ENCODE data around the gene C22orf31.

Gene C22orf31

DNA sequence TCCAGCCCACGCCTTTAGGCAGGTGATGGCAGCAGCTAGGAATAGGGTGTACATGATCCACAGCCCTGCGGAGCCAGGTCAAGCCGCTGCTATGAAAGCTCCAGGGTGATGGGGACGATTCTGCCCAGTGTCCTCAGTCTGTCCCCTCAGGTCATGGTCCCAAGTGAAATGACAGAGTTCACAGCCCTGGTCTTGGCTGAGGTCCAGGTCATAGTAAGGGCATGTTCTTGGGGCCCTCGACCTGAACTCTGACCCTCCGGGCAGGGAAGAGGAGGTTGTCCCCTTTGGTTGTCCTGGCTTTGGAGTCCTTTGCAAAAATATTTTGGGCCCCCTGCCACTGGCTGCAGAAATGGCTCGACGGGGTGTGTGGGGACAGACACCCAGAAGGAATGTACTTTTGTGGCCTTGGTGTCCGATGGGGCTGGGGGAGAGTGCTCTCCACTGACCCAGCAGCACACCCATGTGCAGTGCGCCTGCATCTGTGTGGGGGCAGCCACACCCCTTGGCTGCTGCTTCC lies 7.3 kb downstream of the C22orf31 start:
- no peak overlapping the region for H3K9ac ChIP-seq (ENCODE audit: insufficient read length, low read depth)
- H3K27me3 ChIP-seq (ENCODE audit: insufficient read depth, insufficient read length): no peaks in the 10 kb centered on the region
- no peak for DNase-seq (ENCODE audit: low read depth, low spot score)
- TF ChIP-seq ZNF274 (IDR thresholded peaks at IDR 0.05; ENCODE audit: low read depth, low read length) (no peak), YY1 (IDR thresholded peaks at IDR 0.05; ENCODE audit: insufficient read depth, insufficient read length) (no peak), SUZ12 (IDR thresholded peaks at IDR 0.05; ENCODE audit: extremely low read depth, insufficient read depth, insufficient read length) (no peak)
- H3K36me3 ChIP-seq (ENCODE audit: insufficient read depth, insufficient read length, low read length): peaks cover 19% of the 10 kb centered on the region
- no peak overlapping the region for H3K4me3 ChIP-seq (ENCODE audit: insufficient read length, low read depth)
- no peaks in the 10 kb centered on the region for H3K9me3 ChIP-seq (ENCODE audit: insufficient read depth, low read length)
- H3K4me1 ChIP-seq (ENCODE audit: insufficient read depth, insufficient read length): peaks cover 7% of the 10 kb centered on the region

DNA sequence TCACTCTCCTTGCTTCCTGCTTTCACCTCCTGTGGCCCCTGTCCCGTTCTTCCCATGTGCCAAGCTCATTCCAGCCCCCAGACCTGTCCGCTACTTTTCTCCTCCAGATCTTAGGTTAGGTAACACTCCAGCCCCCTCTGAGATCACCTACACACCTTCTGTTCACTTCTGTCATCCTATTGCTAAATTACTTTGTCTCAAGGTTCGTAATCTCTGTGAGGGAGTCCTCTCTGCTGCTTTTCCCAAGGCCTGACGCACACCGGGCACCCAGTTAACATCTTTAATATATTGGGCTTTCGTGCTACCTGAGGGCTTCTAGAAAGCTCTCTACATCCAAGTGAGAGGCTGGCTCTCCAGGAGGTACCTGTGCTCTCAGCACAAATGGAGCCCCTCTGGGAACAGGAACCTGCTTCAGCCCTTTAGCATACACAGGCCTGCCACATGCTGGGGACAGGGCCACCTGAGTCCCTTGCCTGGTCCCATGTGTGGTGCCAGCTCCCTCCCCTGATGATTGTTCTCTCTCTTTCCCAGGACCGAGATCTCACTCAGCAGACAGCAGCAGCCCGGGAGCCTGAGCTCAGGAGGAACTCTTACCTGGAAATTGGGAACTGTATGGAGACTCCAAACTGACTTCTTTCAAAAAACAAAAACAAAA lies 8.5 kb downstream of the C22orf31 start:
- H3K4me3 ChIP-seq (ENCODE audit: insufficient read length, low read depth): no peak overlapping the region
- H3K9me3 ChIP-seq (ENCODE audit: insufficient read depth, low read length): no peaks in the 10 kb centered on the region
- H3K27me3 ChIP-seq (ENCODE audit: insufficient read depth, insufficient read length): no peaks in the 10 kb centered on the region
- no peak overlapping the region for H3K9ac ChIP-seq (ENCODE audit: insufficient read length, low read depth)
- TF ChIP-seq YY1 (IDR thresholded peaks at IDR 0.05; ENCODE audit: insufficient read depth, insufficient read length) (no peak), SUZ12 (IDR thresholded peaks at IDR 0.05; ENCODE audit: extremely low read depth, insufficient read depth, insufficient read length) (no peak), ZNF274 (IDR thresholded peaks at IDR 0.05; ENCODE audit: low read depth, low read length) (no peak)
- no peak for DNase-seq (ENCODE audit: low read depth, low spot score)
- H3K4me1 ChIP-seq (ENCODE audit: insufficient read depth, insufficient read length): peaks cover 7% of the 10 kb centered on the region
- peaks cover 31% of the 10 kb centered on the region for H3K36me3 ChIP-seq (ENCODE audit: insufficient read depth, insufficient read length, low read length)

DNA sequence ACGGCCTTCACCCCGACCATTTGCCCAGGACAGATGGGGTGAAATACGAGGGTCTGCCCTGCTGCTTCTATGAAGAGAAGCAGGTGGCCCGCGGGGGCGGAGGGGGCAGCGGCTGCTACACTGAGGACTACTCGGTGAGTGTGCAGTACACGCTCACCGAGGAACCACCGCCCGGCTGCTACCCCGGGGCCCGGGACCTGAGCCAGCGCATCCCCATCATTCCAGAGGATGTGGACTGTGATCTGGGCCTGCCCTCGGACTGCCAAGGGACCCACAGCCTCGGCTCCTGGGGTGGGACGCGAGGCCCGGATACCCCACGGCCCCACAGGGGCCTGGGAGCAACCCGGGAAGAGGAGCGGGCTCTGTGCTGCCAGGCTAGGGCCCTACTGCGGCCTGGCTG lies 11.2 kb downstream of the C22orf31 start:
- no peak overlapping the region for H3K9ac ChIP-seq (ENCODE audit: insufficient read length, low read depth)
- no peaks in the 10 kb centered on the region for H3K27me3 ChIP-seq (ENCODE audit: insufficient read depth, insufficient read length)
- no peaks in the 10 kb centered on the region for H3K9me3 ChIP-seq (ENCODE audit: insufficient read depth, low read length)
- peaks cover 7% of the 10 kb centered on the region for H3K4me1 ChIP-seq (ENCODE audit: insufficient read depth, insufficient read length)
- TF ChIP-seq YY1 (IDR thresholded peaks at IDR 0.05; ENCODE audit: insufficient read depth, insufficient read length) (no peak), SUZ12 (IDR thresholded peaks at IDR 0.05; ENCODE audit: extremely low read depth, insufficient read depth, insufficient read length) (no peak), ZNF274 (IDR thresholded peaks at IDR 0.05; ENCODE audit: low read depth, low read length) (no peak)
- no peak overlapping the region for H3K4me3 ChIP-seq (ENCODE audit: insufficient read length, low read depth)
- peaks cover 56% of the 10 kb centered on the region for H3K36me3 ChIP-seq (ENCODE audit: insufficient read depth, insufficient read length, low read length)
- no peak for DNase-seq (ENCODE audit: low read depth, low spot score)

DNA sequence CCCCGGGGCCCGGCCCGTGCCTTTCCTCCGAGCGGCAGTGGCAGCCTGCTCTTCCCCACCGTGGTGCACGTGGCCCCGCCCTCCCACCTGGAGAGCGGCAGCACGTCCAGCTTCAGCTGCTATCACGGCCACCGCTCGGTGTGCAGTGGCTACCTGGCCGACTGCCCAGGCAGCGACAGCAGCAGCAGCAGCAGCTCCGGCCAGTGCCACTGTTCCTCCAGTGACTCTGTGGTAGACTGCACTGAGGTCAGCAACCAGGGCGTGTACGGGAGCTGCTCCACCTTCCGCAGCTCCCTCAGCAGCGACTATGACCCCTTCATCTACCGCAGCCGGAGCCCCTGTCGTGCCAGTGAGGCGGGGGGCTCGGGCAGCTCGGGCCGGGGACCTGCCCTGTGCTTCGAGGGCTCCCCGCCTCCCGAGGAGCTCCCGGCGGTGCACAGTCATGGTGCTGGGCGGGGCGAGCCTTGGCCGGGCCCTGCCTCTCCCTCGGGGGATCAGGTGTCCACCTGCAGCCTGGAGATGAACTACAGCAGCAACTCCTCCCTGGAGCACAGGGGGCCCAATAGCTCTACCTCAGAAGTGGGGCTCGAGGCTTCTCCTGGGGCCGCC lies 11.9 kb downstream of the C22orf31 start:
- Histone ChIP-seq H3K36me3 (ENCODE audit: insufficient read depth, insufficient read length, low read length) (peaks cover 56% of the 10 kb centered on the region), H3K9ac (ENCODE audit: insufficient read length, low read depth) (no peak overlapping the region), H3K9me3 (ENCODE audit: insufficient read depth, low read length) (no peaks in the 10 kb centered on the region), H3K4me3 (ENCODE audit: insufficient read length, low read depth) (no peak overlapping the region), H3K4me1 (ENCODE audit: insufficient read depth, insufficient read length) (peaks cover 5% of the 10 kb centered on the region), H3K27me3 (ENCODE audit: insufficient read depth, insufficient read length) (no peaks in the 10 kb centered on the region)
- TF ChIP-seq ZNF274 (IDR thresholded peaks at IDR 0.05; ENCODE audit: low read depth, low read length) (no peak), YY1 (IDR thresholded peaks at IDR 0.05; ENCODE audit: insufficient read depth, insufficient read length) (no peak), SUZ12 (IDR thresholded peaks at IDR 0.05; ENCODE audit: extremely low read depth, insufficient read depth, insufficient read length) (no peak)
- DNase-seq (ENCODE audit: low read depth, low spot score): no peak

DNA sequence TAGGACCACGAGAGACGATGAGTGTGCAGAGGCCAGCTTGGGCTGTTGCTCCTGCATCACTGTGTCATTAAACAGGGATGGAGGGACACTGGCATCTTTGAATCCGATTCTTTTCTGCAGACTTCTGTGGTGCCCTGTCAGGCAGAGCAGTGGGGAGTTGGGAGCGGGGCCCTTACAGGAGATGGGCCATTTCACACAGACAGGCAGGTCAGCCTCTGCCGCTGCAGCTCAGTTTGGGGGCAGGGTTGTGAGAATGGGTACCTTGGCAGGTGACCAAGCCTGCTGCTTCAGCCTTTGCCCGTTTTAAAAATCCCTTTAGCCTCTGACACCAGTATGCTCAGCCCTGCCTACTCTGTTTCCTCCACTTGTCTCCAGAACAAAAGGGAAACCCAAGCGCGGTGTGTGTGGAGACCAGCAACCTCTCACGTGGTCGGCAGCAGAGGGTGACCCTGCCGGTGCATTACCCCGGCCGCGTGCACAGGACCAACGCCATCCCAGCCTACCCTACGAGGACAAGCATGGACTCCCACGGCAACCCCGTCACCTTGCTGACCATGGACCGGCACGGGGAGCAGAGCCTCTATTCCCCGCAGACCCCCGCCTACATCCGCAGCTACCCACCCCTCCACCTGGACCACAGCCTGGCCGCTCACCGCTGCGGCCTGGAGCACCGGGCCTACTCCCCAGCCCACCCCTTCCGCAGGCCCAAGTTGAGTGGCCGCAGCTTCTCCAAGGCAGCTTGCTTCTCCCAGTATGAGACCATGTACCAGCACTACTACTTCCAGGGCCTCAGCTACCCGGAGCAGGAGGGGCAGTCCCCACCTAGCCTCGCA lies 12.6 kb downstream of the C22orf31 start:
- TF ChIP-seq SUZ12 (IDR thresholded peaks at IDR 0.05; ENCODE audit: extremely low read depth, insufficient read depth, insufficient read length) (no peak), ZNF274 (IDR thresholded peaks at IDR 0.05; ENCODE audit: low read depth, low read length) (no peak), YY1 (IDR thresholded peaks at IDR 0.05; ENCODE audit: insufficient read depth, insufficient read length) (no peak)
- H3K9ac ChIP-seq (ENCODE audit: insufficient read length, low read depth): no peak overlapping the region

DNA sequence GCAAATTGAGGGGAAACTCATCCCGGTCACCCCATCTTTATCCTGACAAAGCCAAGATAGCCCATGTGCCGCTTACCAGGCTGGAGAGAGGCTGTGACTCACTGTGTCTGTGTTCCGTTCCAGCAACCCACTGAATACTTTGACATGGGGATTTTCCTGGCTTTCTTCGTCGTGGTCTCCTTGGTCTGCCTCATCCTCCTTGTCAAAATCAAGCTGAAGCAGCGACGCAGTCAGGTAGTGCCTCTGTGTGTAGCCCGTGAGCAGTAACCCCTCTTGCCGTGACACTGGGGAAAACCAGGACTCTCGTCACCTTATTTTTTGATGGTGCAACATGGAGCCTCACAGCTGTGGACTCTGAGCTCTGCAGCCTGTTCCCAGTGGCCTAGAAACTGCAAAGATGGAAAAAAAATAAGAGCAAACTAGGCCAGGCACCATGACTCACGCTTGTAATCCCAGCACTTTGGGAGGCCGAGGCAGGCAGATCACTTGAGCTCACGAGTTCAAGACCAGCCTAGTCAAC lies 16.9 kb downstream of the C22orf31 start:
- no peak overlapping the region for H3K9ac ChIP-seq (ENCODE audit: insufficient read length, low read depth)
- H3K9me3 ChIP-seq (ENCODE audit: insufficient read depth, low read length): no peaks in the 10 kb centered on the region
- H3K27me3 ChIP-seq (ENCODE audit: insufficient read depth, insufficient read length): no peaks in the 10 kb centered on the region
- no peak for DNase-seq (ENCODE audit: low read depth, low spot score)
- H3K4me1 ChIP-seq (ENCODE audit: insufficient read depth, insufficient read length): no peaks in the 10 kb centered on the region
- H3K4me3 ChIP-seq (ENCODE audit: insufficient read length, low read depth): no peak overlapping the region
- TF ChIP-seq ZNF274 (IDR thresholded peaks at IDR 0.05; ENCODE audit: low read depth, low read length) (no peak), YY1 (IDR thresholded peaks at IDR 0.05; ENCODE audit: insufficient read depth, insufficient read length) (no peak), SUZ12 (IDR thresholded peaks at IDR 0.05; ENCODE audit: extremely low read depth, insufficient read depth, insufficient read length) (no peak)
- peaks cover 58% of the 10 kb centered on the region for H3K36me3 ChIP-seq (ENCODE audit: insufficient read depth, insufficient read length, low read length)

More for the DNA sequence above, 12.6 kb downstream of the C22orf31 start:
- Histone ChIP-seq H3K4me1 (ENCODE audit: insufficient read depth, insufficient read length) (peaks cover 2% of the 10 kb centered on the region), H3K36me3 (ENCODE audit: insufficient read depth, insufficient read length, low read length) (peaks cover 64% of the 10 kb centered on the region), H3K27me3 (ENCODE audit: insufficient read depth, insufficient read length) (no peaks in the 10 kb centered on the region), H3K9me3 (ENCODE audit: insufficient read depth, low read length) (no peaks in the 10 kb centered on the region), H3K4me3 (ENCODE audit: insufficient read length, low read depth) (no peak overlapping the region)
- DNase-seq (ENCODE audit: low read depth, low spot score): no peak

Data from NT2/D1 (cell line).